Left colon (tissue), 2 donors: ENCODE data around the gene TDRD12. TPM values are rescaled to one million over a fixed set of nuclear protein-coding genes. Genes with fewer than 3 reads are reported as not detected.
"Not testable (repeated sequence)": the region's sequence is repeated elsewhere in the genome, so short reads cannot be mapped to it uniquely, and the experiment has no call there.

ENCODE experiments used
- ATAC-seq: fragments of 200-7000 bp; cut with Tn5 transposase; one replicate; pipeline ENCODE4 v1.9.1; 2020; ENCODE audit warnings: mild to moderate bottlenecking, moderate library complexity
- DNase-seq, 2 donors: peaks; one replicate each; pipeline ENCODE4 v3.0.0-alpha.2; 2020
- intact Hi-C, 2 donors: fragments of 100-400 bp; cut with DNase I in 1 of 2; cut with micrococcal nuclease in 1 of 2; formaldehyde crosslinking; loops; one replicate each; pipeline versions ENCODE4 v1.11.2 to v1.14.0; 2022; cut with DNase I, micrococcal nuclease
- total RNA-seq, 2 donors: library from RNA; stranded (reverse); fragmentation: NEBNext Ultra II Directional; extraction: Animal tissue kit (Norgen Biotek cat#: 25700); gene quantifications; one replicate each; pipeline ENCODE4 v1.2.1, GENCODE V29; 2021
- donor health status: DM: no; HTN: no; CAD: no.
- donor health status: DM: yes; HTN: yes; CAD: no.

TDRD12 gene
- total RNA-seq, 2 donors from 2014 or later, result 0.06 TPM

- DNase-seq, result no peak
- no peak for ATAC-seq
- intact Hi-C loops, result no loop called here
Measured at GRCh38 chr19:32852216-32852615, 132.6 kb downstream of the TDRD12 start.

GRCh38 chr19:32856818-32857217, 137.3 kb downstream of the TDRD12 start:
- intact Hi-C loops, ATAC-seq, DNase-seq: not testable (repeated sequence)

- intact Hi-C loops, result no loop called here
- DNase-seq, result no peak
- ATAC-seq, result no peak
Measured at GRCh38 chr19:32857584-32857983, 138.0 kb downstream of the TDRD12 start.

GRCh38 chr19:32858155-32858554, 138.6 kb downstream of the TDRD12 start:
- DNase-seq, result no peak
- intact Hi-C loops, result no loop called here
- ATAC-seq, result no peak

GRCh38 chr19:32858559-32858958, 139.0 kb downstream of the TDRD12 start:
- DNase-seq (no peak), ATAC-seq (no peak)
- intact Hi-C loops, result no loop called here

GRCh38 chr19:32859591-32859990, 140.0 kb downstream of the TDRD12 start:
- intact Hi-C loops, result no loop called here
- no peak for ATAC-seq
- DNase-seq, result no peak

- intact Hi-C loops, result no loop called here
- DNase-seq (no peak), ATAC-seq (no peak)
Measured at GRCh38 chr19:32861596-32861995, 142.0 kb downstream of the TDRD12 start.

GRCh38 chr19:32862173-32862572, 142.6 kb downstream of the TDRD12 start:
- no peak for DNase-seq
- ATAC-seq, result no peak
- intact Hi-C loops, result no loop called here

GRCh38 chr19:32862741-32863140, 143.2 kb downstream of the TDRD12 start:
- intact Hi-C loops, result no loop called here
- DNase-seq, result no peak
- ATAC-seq, result no peak

GRCh38 chr19:32863301-32863700, 143.7 kb downstream of the TDRD12 start:
- no peak for DNase-seq
- intact Hi-C loops, result no loop called here
- ATAC-seq, result no peak

- DNase-seq, result no peak
- ATAC-seq, result no peak
- intact Hi-C loops, result no loop called here
Measured at GRCh38 chr19:32863841-32864240, 144.3 kb downstream of the TDRD12 start.

- DNase-seq, result no peak
- peak; percentile 34 for ATAC-seq
- intact Hi-C loops, result no loop called here
Measured at GRCh38 chr19:32864318-32865007, 144.9 kb downstream of the TDRD12 start.

- DNase-seq (no peak), ATAC-seq (no peak)
- intact Hi-C loops, result no loop called here
Measured at GRCh38 chr19:32865326-32865725, 145.8 kb downstream of the TDRD12 start.

GRCh38 chr19:32866061-32866460, 146.5 kb downstream of the TDRD12 start:
- DNase-seq (no peak), ATAC-seq (no peak)
- intact Hi-C loops, result no loop called here

- no peak for DNase-seq
- ATAC-seq, result no peak
- intact Hi-C loops, result no loop called here
Measured at GRCh38 chr19:32866564-32867265, 147.1 kb downstream of the TDRD12 start.

GRCh38 chr19:32867436-32867835, 147.9 kb downstream of the TDRD12 start:
- DNase-seq, intact Hi-C loops, ATAC-seq: not testable (repeated sequence)

- DNase-seq (no peak), ATAC-seq (no peak)
- intact Hi-C loops, result no loop called here
Measured at GRCh38 chr19:32868206-32868950, 148.8 kb downstream of the TDRD12 start.

- ATAC-seq, result no peak
- intact Hi-C loops, result no loop called here
- DNase-seq, result no peak
Measured at GRCh38 chr19:32869369-32869965, 149.9 kb downstream of the TDRD12 start, which contains the start of gene SLC7A9. TSS of gene SLC7A9 (minus strand) at chr19:32869767. CDS start at chr19:32868534, 1,233 bp downstream.

GRCh38 chr19:32869966-32870573, 150.5 kb downstream of the TDRD12 start:
- DNase-seq, result no peak
- intact Hi-C loops, result no loop called here
- no peak for ATAC-seq
